Endothelial cell of umbilical vein (primary cell): Measurements from ENCODE around the gene C12orf43. TPM values are rescaled to one million over a fixed set of nuclear protein-coding genes. Genes with fewer than 3 reads are reported as not detected.

Source experiments
- BruUV-seq: library from RNA; stranded (reverse); fragments of 400-500 nt; replicated peaks from 2 replicates; lab custom pipeline; 2021; lab: Mats Ljungman, UMichigan
- CTCF ChIA-PET: fragments of 300-600, 350-600 bp; sonication (Branson Sonifier 250); formaldehyde crosslinking; loops from one replicate; lab custom pipeline; 2021; ENCODE audit warnings: antibody characterized with exemption, inconsistent platforms; lab: Charles Lee
- POLR2A ChIA-PET: fragments of 300-600, 350-600 bp; sonication (Branson Sonifier 250); formaldehyde crosslinking; loops from one replicate; lab custom pipeline; 2021; ENCODE audit warnings: antibody characterized with exemption, inconsistent platforms; lab: Charles Lee
- DNase-seq: peaks from one replicate; pipeline ENCODE4 v3.0.0-alpha.2; 2011; ENCODE audit warnings: low read depth, low spot score
- FAIRE-seq: peaks from 2 replicates; lab custom pipeline; 2011; peaks lifted over from hg19 to GRCh38; lab: Jason Lieb, UNC
- H2AFZ ChIP-seq: 2 replicates; pipeline ENCODE4 v1.6.0; 2012; ENCODE audit warnings: low read depth, low read length, control low read depth, inconsistent platforms
- H3K27ac ChIP-seq: 2 replicates; pipeline ENCODE4 v1.5.1; 2011; ENCODE audit warnings: low read depth, mild to moderate bottlenecking, control low read depth, low read length, moderate library complexity; ENCODE audit not compliant: insufficient read depth
- H3K27me3 ChIP-seq, 2 experiments: 2 replicates each; pipeline versions ENCODE4 v1.6.0 to v1.6.1; 2011; ENCODE audit warnings: low read length in 2 of 2, mixed read lengths in 1 of 2; ENCODE audit not compliant: control insufficient read depth in 2 of 2, insufficient read depth in 2 of 2
- H3K36me3 ChIP-seq, 2 experiments: 2 replicates in 1 of 2; 3 replicates in 1 of 2; pipeline ENCODE4 v1.5.1; 2011; ENCODE audit warnings: low read length in 2 of 2, mild to moderate bottlenecking in 1 of 2, moderate library complexity in 1 of 2; ENCODE audit not compliant: control insufficient read depth in 2 of 2, insufficient read depth in 2 of 2; ENCODE audit errors: extremely low read depth in 1 of 2
- H3K4me1 ChIP-seq: 3 replicates; pipeline ENCODE4 v1.5.1; 2011; ENCODE audit warnings: mild to moderate bottlenecking, low read length; ENCODE audit not compliant: control insufficient read depth, insufficient read depth; ENCODE audit errors: extremely low read depth
- H3K4me2 ChIP-seq: 2 replicates; pipeline ENCODE4 v1.6.1; 2011; ENCODE audit warnings: low read length, control low read depth, mixed read lengths; ENCODE audit not compliant: insufficient read depth
- H3K4me3 ChIP-seq, 3 experiments: fragments of 200-600 bp in 1 of 3; sonication (generic), shearing (Covaris generic) in 1 of 3; replicated peaks in 1 of 3; 2 replicates each; pipeline ENCODE4 v1.5.1; 2011 to 2016; ENCODE audit warnings: control low read depth in 3 of 3, low read length in 3 of 3, mild to moderate bottlenecking in 2 of 3, inconsistent platforms in 1 of 3, low read depth in 1 of 3, moderate library complexity in 1 of 3; ENCODE audit not compliant: insufficient read depth in 1 of 3
- H3K79me2 ChIP-seq: 2 replicates; pipeline ENCODE4 v1.6.0; 2012; ENCODE audit warnings: low read length, inconsistent platforms; ENCODE audit not compliant: control insufficient read depth, insufficient read depth
- H3K9ac ChIP-seq: replicated peaks from 2 replicates; pipeline ENCODE3; 2011; ENCODE audit warnings: low read length, control low read depth; ENCODE audit not compliant: insufficient read depth; ENCODE audit errors: extremely low read depth
- H3K9me1 ChIP-seq: replicated peaks from 3 replicates; pipeline ENCODE4 v1.6.0; 2011; ENCODE audit warnings: mild to moderate bottlenecking, low read length; ENCODE audit not compliant: control insufficient read depth, insufficient read depth; ENCODE audit errors: extremely low read depth
- H3K9me3 ChIP-seq: replicated peaks from 2 replicates; pipeline ENCODE4 v1.5.1; 2012; ENCODE audit warnings: low read length, inconsistent platforms; ENCODE audit not compliant: control insufficient read depth, insufficient read depth
- H4K20me1 ChIP-seq: replicated peaks from 2 replicates; pipeline ENCODE3; 2011; ENCODE audit warnings: mild to moderate bottlenecking, low read length; ENCODE audit not compliant: control insufficient read depth, insufficient read depth; ENCODE audit errors: extremely low read depth
- FOS ChIP-seq: IDR thresholded peaks from 2 replicates; pipeline ENCODE4 v1.6.1; 2011; ENCODE audit warnings: mild to moderate bottlenecking, low read length, moderate library complexity, borderline replicate concordance; ENCODE audit not compliant: insufficient read depth
- POLR2AphosphoS5 ChIP-seq: IDR thresholded peaks from 2 replicates; pipeline ENCODE4 v1.6.1; 2012; ENCODE audit warnings: low read depth, mild to moderate bottlenecking, control low read depth, low read length, moderate library complexity; ENCODE audit not compliant: insufficient read depth
- dilution Hi-C: fragments of 300-500 bp; cut with MboI; formaldehyde crosslinking; loops from one replicate; pipeline ENCODE4 v1.15.0; 2019; ENCODE audit warnings: low sequenced_read_pairs; ENCODE audit not compliant: extremely low pct_ligation_motif_present
- intact Hi-C: fragments of 100-400 bp; cut with micrococcal nuclease; formaldehyde crosslinking; loops from one replicate; pipeline ENCODE4 v1.10.0; 2022
- polyA plus RNA-seq, 4 experiments: library from polyadenylated mRNA; depleted of rRNA in 3 of 4; stranded (reverse) in 3 of 4; unstranded in 1 of 4; fragments of >200 nt; gene quantifications; 2 replicates each; pipeline versions ENCODE4 v1.2.1 to v1.2.3, GENCODE V29; 2011 to 2012; ENCODE audit warnings: missing spikeins in 1 of 4
- total RNA-seq: library from RNA; stranded (reverse); gene quantifications from 2 replicates; pipeline ENCODE4 v1.2.3, GENCODE V29; 2021
- TF ChIP-seq, protein P1 (sequence below), 2 donors: IDR thresholded peaks; 1 replicate in 1 of 2; 2 replicates in 1 of 2; pipeline ENCODE4 v1.5.1; 2011; ENCODE audit warnings: low read length in 2 of 2, mild to moderate bottlenecking in 2 of 2, moderate library complexity in 2 of 2, control low read depth in 1 of 2, inconsistent platforms in 1 of 2, low read depth in 1 of 2; ENCODE audit not compliant: insufficient read depth in 1 of 2; ENCODE audit errors: extremely low read depth in 1 of 2

Gene C12orf43
- total and polyA plus RNA-seq, 2 donors (not counting 3 experiments of a cell fraction or from before 2014, with no cell fraction given), result 12.3 to 24.7 TPM

- ChIA-PET CTCF (interaction anchor here (4.3 to 5.9 kb wide), 2 partner anchors 33 to 48 kb away, joined by 45 to 48 read pairs; no protein-coding TSS in a partner anchor), POLR2A (no interaction called here)
- H3K27ac ChIP-seq, result no peak overlapping the region
- H3K4me1 ChIP-seq, result peaks cover 4% of the 10 kb centered on the region
- peaks cover 2% of the 10 kb centered on the region in 2 experiments for H3K27me3 ChIP-seq
- no peak for DNase-seq
- no peak overlapping the region for H3K9ac ChIP-seq
- no peak overlapping the region for H2AFZ ChIP-seq
- no peaks in the 10 kb centered on the region for H3K9me3 ChIP-seq
- H4K20me1 ChIP-seq, result no peaks in the 10 kb centered on the region
- dilution Hi-C loops, result no loop called here
- no peaks in the 10 kb centered on the region for H3K36me3 ChIP-seq
- no peaks in the 10 kb centered on the region for H3K9me1 ChIP-seq
- no peak overlapping the region for H3K4me3 ChIP-seq
- no peak for TF ChIP-seq POLR2AphosphoS5
- BruUV-seq, result no TSS peak
- intact Hi-C loops, result loop anchor here (1.0 to 5.0 kb wide), 3 partner anchors 34 to 168 kb away; partner anchors contain the start of gene P2RX4
- no peak for FAIRE-seq
- H3K79me2 ChIP-seq, result no peaks in the 10 kb centered on the region
- H3K4me2 ChIP-seq, result no peak overlapping the region
Measured at GRCh38 chr12:121062391-121063045, 46.2 kb upstream of the C12orf43 start.

GRCh38 chr12:121061831-121062230 lies 45.5 kb upstream of the C12orf43 start:
- Histone ChIP-seq H2AFZ (no peak overlapping the region), H3K4me3 (no peak overlapping the region), H3K9ac (no peak overlapping the region), H3K27me3 (peaks cover 0 to 2% of the 10 kb centered on the region in 2 experiments), H3K4me1 (peaks cover 4% of the 10 kb centered on the region), H3K27ac (no peak overlapping the region), H3K9me3 (no peaks in the 10 kb centered on the region), H3K36me3 (no peaks in the 10 kb centered on the region), H3K79me2 (no peaks in the 10 kb centered on the region), H4K20me1 (no peaks in the 10 kb centered on the region), H3K4me2 (no peak overlapping the region), H3K9me1 (no peaks in the 10 kb centered on the region)
- FAIRE-seq (peak; percentile 64), DNase-seq (peak; percentile 29)
- intact Hi-C loops (loop anchor here (1.0 to 5.0 kb wide), 3 partner anchors 34 to 168 kb away; partner anchors contain the start of gene P2RX4), dilution Hi-C loops (no loop called here)
- ChIA-PET CTCF (interaction anchor here (0.8 to 5.9 kb wide), 9 partner anchors 9 to 607 kb away, joined by 3 to 48 read pairs (median 4); no protein-coding TSS in a partner anchor), POLR2A (no interaction called here)
- no TSS peak for BruUV-seq
- TF ChIP-seq FOS, result no peak
- TF ChIP-seq, protein P1, sequence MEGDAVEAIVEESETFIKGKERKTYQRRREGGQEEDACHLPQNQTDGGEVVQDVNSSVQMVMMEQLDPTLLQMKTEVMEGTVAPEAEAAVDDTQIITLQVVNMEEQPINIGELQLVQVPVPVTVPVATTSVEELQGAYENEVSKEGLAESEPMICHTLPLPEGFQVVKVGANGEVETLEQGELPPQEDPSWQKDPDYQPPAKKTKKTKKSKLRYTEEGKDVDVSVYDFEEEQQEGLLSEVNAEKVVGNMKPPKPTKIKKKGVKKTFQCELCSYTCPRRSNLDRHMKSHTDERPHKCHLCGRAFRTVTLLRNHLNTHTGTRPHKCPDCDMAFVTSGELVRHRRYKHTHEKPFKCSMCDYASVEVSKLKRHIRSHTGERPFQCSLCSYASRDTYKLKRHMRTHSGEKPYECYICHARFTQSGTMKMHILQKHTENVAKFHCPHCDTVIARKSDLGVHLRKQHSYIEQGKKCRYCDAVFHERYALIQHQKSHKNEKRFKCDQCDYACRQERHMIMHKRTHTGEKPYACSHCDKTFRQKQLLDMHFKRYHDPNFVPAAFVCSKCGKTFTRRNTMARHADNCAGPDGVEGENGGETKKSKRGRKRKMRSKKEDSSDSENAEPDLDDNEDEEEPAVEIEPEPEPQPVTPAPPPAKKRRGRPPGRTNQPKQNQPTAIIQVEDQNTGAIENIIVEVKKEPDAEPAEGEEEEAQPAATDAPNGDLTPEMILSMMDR (IDR thresholded peaks at IDR 0.05; ENCODE audit: extremely low read depth in 1 of 2, insufficient read depth in 1 of 2, low read depth in 1 of 2, low read length in 2 of 2), result peak; percentile 28 to 32
